Kidney epithelial cell (primary cell): ENCODE measurements around the gene TBC1D12. TPM values are rescaled to one million over a fixed set of nuclear protein-coding genes. Genes with fewer than 3 reads are reported as not detected.
"Not testable (repeated sequence)": the region's sequence is repeated elsewhere in the genome, so short reads cannot be mapped to it uniquely, and the experiment has no call there.

Experiments
- DNase-seq: peaks from one replicate; pipeline ENCODE4 v3.0.0-alpha.2; 2010; ENCODE audit warnings: low read depth
- H3K27me3 ChIP-seq: 2 replicates; pipeline ENCODE4 v1.6.0; 2011; ENCODE audit warnings: low read length; ENCODE audit not compliant: control insufficient read depth, insufficient read depth
- H3K36me3 ChIP-seq: 2 replicates; pipeline ENCODE4 v1.5.1; 2011; ENCODE audit warnings: low read length; ENCODE audit not compliant: control insufficient read depth, insufficient read depth
- H3K4me3 ChIP-seq: 2 replicates; pipeline ENCODE4 v1.5.1; 2011; ENCODE audit warnings: low read depth, mild to moderate bottlenecking, control low read depth, low read length
- CTCF ChIP-seq: IDR thresholded peaks from 2 replicates; pipeline ENCODE4 v1.5.1; 2011; ENCODE audit warnings: mild to moderate bottlenecking, moderate library complexity, low read length, control low read depth, inconsistent platforms; ENCODE audit not compliant: insufficient read depth, poor library complexity, severe bottlenecking
- total RNA-seq: library from RNA; depleted of rRNA; stranded (reverse); fragments of >200 nt; gene quantifications from 2 replicates; pipeline ENCODE4 v1.2.3, GENCODE V29; 2015

The TBC1D12 gene
- total RNA-seq, 1 donor from 2014 or later = 6.7 TPM

GRCh38 chr10:94521276-94522250 is 119.2 kb downstream of the TBC1D12 start:
- Histone ChIP-seq H3K27me3 (no peaks in the 10 kb centered on the region), H3K4me3 (no peak overlapping the region), H3K36me3 (no peaks in the 10 kb centered on the region)
- DNase-seq = no peak
- TF ChIP-seq CTCF = no peak

- H3K27me3 ChIP-seq = no peaks in the 10 kb centered on the region
- no peak overlapping the region for H3K4me3 ChIP-seq
- TF ChIP-seq CTCF = no peak
- DNase-seq = no peak
- H3K36me3 ChIP-seq = no peaks in the 10 kb centered on the region
Measured at GRCh38 chr10:94524146-94524545, 121.8 kb downstream of the TBC1D12 start.

GRCh38 chr10:94524711-94525110 is 122.4 kb downstream of the TBC1D12 start:
- Histone ChIP-seq H3K36me3 (no peaks in the 10 kb centered on the region), H3K27me3 (no peaks in the 10 kb centered on the region), H3K4me3 (no peak overlapping the region)
- DNase-seq = no peak
- no peak for TF ChIP-seq CTCF

GRCh38 chr10:94531550-94531949 is 129.2 kb downstream of the TBC1D12 start:
- not testable (repeated sequence) for H3K27me3 ChIP-seq, DNase-seq, H3K4me3 ChIP-seq

GRCh38 chr10:94533027-94533426 is 130.7 kb downstream of the TBC1D12 start:
- no peaks in the 10 kb centered on the region for H3K27me3 ChIP-seq
- DNase-seq = no peak
- TF ChIP-seq CTCF = no peak

More at GRCh38 chr10:94531550-94531949, 129.2 kb downstream of the TBC1D12 start:
- not testable (repeated sequence) for H3K36me3 ChIP-seq

GRCh38 chr10:94542282-94542681 is 139.9 kb downstream of the TBC1D12 start:
- not testable (repeated sequence) for H3K36me3 ChIP-seq, H3K4me3 ChIP-seq, DNase-seq, H3K27me3 ChIP-seq

More at GRCh38 chr10:94533027-94533426, 130.7 kb downstream of the TBC1D12 start:
- H3K36me3 ChIP-seq = no peaks in the 10 kb centered on the region
- no peak overlapping the region for H3K4me3 ChIP-seq
